Stimulated activated CD4-positive, alpha-beta T cell treated with anti-CD3 and anti-CD28 coated beads, Interleukin-12 subunit alpha, Interleukin-12 subunit beta, amount 100 ng/mL, for 48 hours (primary cell): ENCODE data around the gene EXOC3L1.

Experiments used
- DNase-seq, 3 donors: peaks; one replicate each; pipeline ENCODE4 v3.0.0-alpha.2; 2020; ENCODE audit warnings: low read depth in 2 of 3, low spot score in 1 of 3

Gene EXOC3L1

GRCh38 chr16:67165121-67166078 lies 24.5 kb downstream of the EXOC3L1 start:
- no peak for DNase-seq

- no peak for DNase-seq
These were observed 25.3 kb downstream of the EXOC3L1 start, which contains the start of gene HSF4 for GRCh38 chr16:67164599-67165061. Gene HSF4 (plus strand): TSS chr16:67164745. CDS start chr16:67164812, 67 bp downstream.

- DNase-seq = no peak
These were observed 25.9 kb downstream of the EXOC3L1 start for GRCh38 chr16:67163999-67164558.

GRCh38 chr16:67163164-67163998 lies 26.6 kb downstream of the EXOC3L1 start:
- no peak for DNase-seq

GRCh38 chr16:67162506-67163163 lies 27.3 kb downstream of the EXOC3L1 start:
- no peak for DNase-seq

GRCh38 chr16:67161595-67162058 lies 28.3 kb downstream of the EXOC3L1 start:
- DNase-seq = no peak

GRCh38 chr16:67158637-67159600 lies 31.0 kb downstream of the EXOC3L1 start:
- DNase-seq = peak; percentile 75 to 79 (median 78)

GRCh38 chr16:67157892-67158635 lies 31.9 kb downstream of the EXOC3L1 start:
- no peak for DNase-seq

- no peak for DNase-seq
These were observed 32.7 kb downstream of the EXOC3L1 start for GRCh38 chr16:67157106-67157748.

- no peak for DNase-seq
These were observed 33.6 kb downstream of the EXOC3L1 start for GRCh38 chr16:67156143-67156844.

GRCh38 chr16:67155295-67156142 lies 34.4 kb downstream of the EXOC3L1 start:
- peak in 2 of 3 donors; percentile 69 to 78 for DNase-seq

GRCh38 chr16:67154578-67155294 lies 35.2 kb downstream of the EXOC3L1 start:
- DNase-seq = no peak

- no peak for DNase-seq
These were observed 38.4 kb downstream of the EXOC3L1 start for GRCh38 chr16:67151431-67152097.

- DNase-seq = no peak
These were observed 39.0 kb downstream of the EXOC3L1 start, which contains the start of gene B3GNT9 for GRCh38 chr16:67150833-67151396. Gene B3GNT9 (minus strand): TSS chr16:67150998. CDS start chr16:67150485, 513 bp downstream.
